RCC 7860 (cell line): ENCODE results near the gene STPG4.
"Not testable (repeated sequence)": the region's sequence is repeated elsewhere in the genome, so short reads cannot be mapped to it uniquely, and the experiment has no call there.

Source experiments
- DNase-seq: peaks from one replicate; pipeline ENCODE4 v3.0.0-alpha.2; 2015; ENCODE audit warnings: low spot score
- FAIRE-seq: peaks from 2 replicates; lab custom pipeline; 2012; peaks lifted over from hg19 to GRCh38; lab: Jason Lieb, UNC

The STPG4 gene, protein sequence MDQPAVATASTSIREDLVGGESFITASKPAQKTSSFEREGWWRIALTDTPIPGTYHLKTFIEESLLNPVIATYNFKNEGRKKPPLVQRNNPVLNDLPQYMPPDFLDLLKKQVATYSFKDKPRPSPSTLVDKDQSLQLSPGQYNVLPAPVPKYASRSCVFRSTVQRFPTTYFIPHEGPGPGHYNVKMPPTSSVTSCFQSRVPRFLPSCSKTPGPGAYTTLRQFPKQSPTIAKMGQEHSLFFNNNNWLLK

DNA sequence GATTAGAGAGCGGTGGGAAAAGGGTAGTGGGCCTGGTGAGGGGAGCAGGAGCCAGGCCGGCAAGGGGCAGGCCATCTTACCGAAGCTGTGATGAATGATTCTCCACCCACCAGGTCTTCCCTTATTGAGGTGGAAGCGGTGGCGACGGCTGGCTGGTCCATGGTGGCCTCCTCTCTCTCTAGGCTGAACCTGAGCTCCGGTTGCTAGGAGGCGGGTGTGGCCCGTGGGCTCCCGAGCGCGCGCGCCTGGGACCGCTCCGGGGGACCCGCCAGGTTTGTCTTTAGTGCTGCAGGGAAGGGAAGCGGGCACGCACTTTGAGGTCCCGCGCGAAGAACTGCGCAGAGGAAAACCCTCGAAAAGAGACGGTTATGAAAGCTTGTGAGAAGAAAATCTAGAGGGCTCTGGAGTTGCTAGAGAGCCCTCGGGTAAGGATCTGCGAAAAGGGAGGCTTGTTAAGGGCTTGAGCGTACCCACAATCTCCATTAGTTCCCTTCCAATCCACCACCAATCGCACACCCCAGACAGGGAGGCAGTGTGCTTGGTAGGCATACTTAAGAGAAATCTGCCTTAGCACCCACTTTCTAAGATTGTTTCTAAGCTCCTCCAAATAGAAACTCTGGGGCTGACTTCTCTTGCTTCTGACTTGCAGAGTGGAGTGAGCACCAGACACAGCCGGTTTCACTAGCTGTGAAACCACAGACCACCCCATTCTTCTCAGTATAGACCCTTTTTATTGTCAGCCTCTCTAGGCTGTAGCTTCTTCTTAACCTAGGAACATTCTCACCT is at the start of gene STPG4:
TSS of gene STPG4 (minus strand) at position 218 of the 786 bp plus-strand sequence. CDS start at position 161, 57 bp downstream.
- FAIRE-seq = no peak

DNA sequence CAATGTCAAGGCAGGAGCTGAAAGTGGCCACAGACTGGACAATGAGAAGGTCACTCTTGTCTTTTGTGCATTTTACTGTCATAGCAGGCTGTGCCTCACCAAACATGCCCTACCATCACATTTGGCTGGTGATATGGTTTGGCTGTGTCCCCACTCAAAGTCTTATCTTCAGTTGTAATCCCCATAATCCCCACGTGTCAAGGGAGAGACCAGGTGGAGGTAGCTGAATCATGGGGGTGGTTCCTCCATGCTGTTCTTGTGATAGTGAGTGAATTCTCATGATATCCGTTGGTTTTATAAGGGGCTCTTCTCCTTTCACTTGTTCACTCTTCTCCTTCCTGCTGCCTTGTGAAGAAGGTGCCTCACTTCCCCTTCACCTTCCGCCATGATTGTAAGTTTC is 49.6 kb upstream of the STPG4 start:
- no peak for DNase-seq
- FAIRE-seq = no peak

More for the DNA sequence above, at the start of gene STPG4:
- DNase-seq = no peak

DNA sequence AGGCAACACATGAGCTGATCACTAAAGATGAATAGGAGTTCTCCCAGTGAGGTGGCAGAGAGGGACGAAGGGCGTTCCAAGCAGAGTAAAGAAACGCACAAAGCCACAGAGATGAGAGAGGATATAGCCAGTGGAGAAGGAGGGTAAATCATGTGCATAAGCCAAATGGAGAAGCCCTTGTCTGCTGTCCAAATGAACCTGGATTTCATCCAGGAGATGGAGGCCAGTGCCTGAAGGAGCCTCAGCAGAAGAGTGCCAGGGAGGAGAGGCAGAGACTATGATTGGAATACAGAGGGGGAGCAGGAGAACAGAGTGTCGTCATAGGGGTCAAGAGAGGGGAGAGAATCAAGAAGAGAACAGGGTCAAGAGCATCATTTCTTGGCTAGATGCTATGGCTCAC is 48.9 kb upstream of the STPG4 start:
- DNase-seq (no peak), FAIRE-seq (no peak)

DNA sequence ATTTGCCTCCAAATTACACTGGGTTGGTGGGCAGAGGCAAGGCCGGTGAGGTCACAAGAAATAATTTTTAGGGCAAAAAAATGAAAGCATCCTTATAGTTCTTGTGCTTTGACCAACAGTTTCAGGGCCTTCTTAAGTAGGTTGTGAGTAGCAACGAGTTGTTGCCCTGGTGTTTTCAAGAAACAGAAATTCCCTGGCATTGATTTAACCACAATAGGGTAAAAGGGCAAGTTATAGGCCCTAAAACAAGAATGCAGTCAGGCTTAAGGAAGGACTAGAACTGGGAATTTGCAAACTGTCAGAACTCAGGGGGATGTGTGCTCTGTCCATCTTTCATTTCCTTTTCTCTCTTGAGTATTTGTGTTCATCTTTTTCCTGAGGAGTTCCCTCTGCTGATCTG is 46.1 kb upstream of the STPG4 start:
- peak; percentile 15 for DNase-seq
- no peak for FAIRE-seq

DNA sequence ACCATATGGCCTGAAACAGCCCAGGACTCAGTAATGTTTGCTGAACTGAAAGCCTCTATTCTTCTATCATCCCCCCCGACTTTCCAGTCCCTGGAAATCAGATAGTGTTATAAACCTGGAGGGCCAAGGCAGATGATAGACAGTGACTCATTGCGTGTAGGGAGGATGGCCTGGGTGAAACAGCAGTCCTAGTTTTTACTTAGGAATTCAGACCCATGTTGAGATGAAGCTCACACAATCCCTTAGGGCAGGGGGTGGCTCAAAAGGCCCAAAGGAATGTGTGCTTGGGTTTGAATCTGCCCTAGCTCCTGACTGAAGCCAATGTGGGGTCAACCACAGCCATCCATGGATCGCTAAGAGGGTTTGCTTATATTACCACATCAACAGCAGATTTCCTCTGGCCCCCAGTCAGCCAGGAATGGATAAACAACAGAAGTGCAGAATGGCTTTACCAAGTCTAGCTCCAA is 43.9 kb upstream of the STPG4 start:
- FAIRE-seq = peak; percentile 20

DNA sequence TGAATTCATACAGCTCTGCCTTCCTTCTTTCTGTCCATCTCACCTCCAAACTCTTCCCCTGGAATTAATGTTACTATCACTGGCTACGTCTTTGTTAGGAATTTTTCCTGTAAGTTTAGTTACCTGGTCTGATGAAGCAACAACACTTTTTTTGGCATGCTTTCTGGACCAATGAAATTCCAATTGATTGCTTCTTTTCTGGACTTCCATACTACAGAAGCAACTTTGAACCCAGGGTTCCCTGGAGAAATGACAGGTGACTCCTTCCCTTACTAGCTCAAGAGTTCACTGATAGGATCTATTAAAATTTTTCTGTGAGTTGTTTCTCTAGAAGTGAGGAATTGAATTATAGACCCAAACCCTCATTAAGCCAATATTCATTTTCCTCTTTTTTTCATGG is 41.4 kb upstream of the STPG4 start:
- DNase-seq = no peak
- FAIRE-seq = no peak

More for the DNA sequence above, 43.9 kb upstream of the STPG4 start:
- DNase-seq = peak; percentile 88

DNA sequence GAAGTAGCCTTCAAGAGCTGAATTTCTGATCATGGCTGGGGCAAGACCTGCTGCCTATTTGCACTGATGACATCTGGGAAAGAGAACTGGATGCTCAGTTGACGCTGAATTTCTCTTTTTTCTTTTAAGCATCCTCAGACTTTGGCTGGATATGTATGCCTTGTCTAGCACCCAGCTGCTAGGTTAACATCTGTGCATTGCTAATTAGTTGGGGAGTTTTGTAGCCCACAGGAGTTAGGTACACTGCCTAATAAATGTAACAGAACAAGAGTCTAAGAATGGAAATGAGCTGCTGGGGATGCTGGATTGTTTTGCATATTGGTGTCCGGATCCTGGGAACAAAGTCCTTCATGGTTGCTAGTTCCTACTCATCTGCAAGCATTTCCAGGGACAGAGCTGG is 40.9 kb upstream of the STPG4 start:
- no peak for FAIRE-seq

DNA sequence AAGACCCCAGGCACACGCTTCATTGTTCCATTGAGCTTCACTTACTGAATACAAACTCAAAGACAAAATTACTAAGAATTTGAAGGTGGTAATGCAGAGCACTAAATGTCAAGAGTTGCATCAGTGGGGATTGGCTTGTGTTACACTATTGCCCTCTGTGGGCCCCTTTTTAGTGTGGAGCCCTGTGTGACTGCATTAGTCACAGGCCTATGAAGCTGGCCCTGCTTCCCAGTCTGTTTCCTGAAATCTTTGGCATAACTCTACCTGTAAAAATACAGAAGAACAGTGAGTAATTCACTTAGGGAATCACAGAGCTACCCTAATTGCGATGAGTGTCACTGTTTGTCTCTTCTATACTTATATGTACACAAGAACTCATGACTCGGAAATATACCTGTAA is 40.0 kb upstream of the STPG4 start:
- FAIRE-seq (no peak), DNase-seq (peak; percentile 42)

More for the DNA sequence above, 40.9 kb upstream of the STPG4 start:
- no peak for DNase-seq

DNA sequence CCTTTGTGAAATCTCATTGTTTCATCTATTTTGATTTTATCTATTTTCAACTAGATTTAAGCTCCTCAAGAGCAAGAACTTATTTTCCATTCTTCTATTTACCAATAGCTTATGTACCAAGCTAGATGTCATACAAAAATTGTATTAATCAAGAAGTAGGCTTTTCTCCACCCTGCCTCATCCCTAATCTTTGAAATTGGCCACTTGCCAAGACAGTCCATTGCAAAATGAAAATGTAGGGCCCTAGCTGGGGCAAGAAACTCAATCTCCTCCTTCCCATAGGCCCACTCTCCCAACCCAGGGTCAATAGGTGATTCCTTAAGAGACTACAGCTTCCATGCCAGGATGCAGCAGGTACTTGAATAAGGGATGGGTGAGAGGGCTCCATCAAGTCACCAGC is 39.3 kb upstream of the STPG4 start:
- DNase-seq (no peak), FAIRE-seq (no peak)

DNA sequence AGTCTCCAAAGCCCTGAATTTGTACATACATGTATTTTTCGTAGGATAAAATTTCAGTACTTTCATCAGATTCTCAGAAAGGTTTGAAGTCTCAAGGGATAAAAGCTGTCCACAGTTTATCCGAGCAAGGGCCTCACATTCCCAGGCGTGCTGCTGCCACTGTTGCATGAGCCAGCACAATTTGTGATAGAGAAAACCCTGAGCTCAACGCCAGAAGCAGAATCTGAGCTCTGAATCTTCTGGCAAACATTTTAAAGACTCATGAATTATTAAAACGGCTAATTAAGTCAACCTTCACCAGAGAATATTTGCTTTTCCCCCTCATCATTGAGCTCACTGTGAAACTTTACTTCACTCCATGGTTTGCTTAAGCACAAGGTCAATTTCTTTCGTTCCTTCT is 38.5 kb upstream of the STPG4 start:
- FAIRE-seq (no peak), DNase-seq (no peak)

DNA sequence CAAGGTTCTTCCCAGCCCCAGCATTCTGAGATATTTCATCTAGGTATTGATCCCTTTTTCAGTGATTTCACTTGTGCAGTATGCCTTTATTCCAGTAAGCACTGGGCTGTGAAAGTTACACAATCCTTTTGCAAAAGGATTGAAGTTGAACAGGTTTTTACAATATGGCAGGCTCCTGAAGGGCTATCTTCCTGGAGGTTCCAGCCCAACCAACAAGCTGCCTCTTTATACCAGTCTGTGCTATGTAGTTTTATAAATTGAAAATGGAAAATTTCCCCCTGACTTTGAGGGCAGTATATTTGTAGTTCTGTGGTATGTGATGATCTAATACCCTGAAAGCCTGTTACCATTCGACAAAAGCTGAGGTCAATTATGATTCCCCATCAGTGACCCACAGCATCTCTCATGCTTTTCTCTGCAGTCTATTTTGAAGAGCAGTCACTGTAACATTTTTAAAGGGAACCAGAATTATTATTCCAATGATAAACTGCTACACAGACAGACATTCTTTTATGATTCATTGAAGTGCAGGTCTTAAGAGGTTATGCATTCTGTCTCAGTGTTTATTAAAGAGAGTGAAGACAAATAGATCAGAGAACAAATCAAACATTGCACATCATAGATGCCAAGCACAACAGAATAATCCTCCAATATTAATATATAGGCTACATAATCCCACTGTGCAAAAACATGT is 35.2 kb upstream of the STPG4 start:
- peak; percentile 76 for FAIRE-seq
- peak; percentile 84 for DNase-seq

DNA sequence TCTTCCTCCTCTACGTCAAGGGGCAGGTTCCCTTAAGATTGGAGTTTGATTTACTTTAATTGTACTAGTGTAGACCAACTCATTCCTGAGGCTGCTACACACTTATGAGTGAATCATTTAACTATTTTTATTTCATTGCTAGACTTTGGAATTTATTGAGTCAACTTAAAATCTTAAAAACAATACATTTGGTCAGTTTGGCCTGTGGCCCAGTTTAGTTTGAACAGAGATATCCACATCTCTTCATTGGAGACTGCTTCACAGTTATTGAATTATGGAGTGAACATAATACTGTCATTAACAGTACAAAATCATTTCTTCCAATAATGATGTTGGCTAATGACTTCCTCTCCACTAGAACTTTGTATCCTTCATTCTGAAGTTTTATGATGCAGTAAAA is 34.5 kb upstream of the STPG4 start:
- DNase-seq = peak; percentile 83
- FAIRE-seq = peak; percentile 83

DNA sequence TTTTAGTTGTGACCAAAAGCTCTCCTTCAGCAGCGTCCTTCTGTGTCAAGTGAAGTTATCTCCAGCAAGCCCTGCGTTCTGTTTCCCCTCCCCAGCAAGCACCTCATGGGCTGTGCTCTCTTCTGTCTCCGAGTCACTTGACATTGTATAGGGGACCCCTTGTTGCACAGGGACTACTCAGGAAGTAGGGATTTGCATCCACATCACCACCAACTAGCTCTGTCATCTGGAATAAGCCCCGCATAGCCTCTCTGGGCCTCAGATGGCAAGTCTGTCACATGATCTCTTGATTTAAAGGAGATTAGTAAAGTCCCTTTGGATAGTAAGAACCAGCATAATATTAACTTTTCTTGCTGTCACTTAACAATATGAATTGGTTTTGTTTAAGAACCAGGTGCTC is 32.0 kb upstream of the STPG4 start:
- FAIRE-seq = no peak
- DNase-seq = no peak

DNA sequence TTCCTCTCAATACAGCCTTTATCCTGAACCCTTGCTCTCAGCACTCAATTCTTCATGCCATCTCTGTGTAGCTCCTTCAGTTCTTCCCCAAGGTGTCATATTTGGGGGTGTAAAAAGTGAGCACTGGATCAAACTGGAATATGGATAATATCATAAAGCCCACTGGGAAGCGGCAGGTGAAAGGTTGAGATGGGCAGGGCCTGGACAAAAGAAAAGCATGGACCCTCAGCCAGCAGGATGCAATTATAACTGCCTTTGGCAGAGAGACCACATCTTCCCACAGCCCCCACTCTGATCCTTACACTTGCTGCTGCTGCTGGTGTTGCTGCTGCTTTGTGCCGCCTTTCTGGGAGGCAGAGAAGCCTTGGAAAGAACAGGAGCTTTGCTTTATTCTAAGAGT is 31.2 kb upstream of the STPG4 start:
- no peak for FAIRE-seq
- no peak for DNase-seq

DNA sequence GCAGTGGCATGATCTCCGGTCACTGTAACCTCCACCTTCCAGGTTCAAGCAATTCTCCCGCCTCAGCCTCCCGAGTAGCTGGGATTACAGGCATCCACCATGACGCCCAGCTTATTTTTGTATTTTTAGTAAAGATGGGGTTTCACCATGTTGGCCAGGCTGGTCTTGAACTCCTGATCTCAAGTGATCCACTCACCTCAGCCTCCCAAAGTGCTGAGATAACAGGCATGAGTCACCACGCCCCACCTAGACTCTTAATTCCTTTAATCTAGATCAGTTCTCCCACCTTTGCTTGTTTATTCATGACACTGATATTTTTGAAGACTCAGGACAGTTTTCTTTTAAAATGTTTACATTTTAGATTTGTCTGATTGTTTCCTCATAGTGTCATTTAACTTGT is 30.0 kb upstream of the STPG4 start:
- not testable (repeated sequence) for DNase-seq, FAIRE-seq

DNA sequence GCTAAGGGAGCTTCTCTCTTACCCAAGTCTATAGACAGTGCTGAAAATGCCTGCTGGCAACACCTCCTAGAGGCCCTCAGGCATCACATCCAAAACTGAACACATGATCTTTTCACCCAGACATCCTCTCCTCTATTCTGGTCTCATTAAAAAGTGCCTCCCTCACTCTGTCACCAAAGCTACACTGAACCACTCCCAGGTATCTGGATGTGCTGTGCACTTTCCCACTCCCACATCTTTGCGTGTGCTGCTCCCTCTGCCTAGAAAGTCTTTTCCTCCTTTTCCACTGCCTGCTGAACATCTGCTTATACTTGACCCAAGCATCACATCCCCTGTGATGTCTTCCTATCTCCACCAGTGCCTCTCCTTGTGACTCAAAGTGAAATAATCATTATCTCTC is 26.1 kb upstream of the STPG4 start:
- FAIRE-seq (no peak), DNase-seq (no peak)

DNA sequence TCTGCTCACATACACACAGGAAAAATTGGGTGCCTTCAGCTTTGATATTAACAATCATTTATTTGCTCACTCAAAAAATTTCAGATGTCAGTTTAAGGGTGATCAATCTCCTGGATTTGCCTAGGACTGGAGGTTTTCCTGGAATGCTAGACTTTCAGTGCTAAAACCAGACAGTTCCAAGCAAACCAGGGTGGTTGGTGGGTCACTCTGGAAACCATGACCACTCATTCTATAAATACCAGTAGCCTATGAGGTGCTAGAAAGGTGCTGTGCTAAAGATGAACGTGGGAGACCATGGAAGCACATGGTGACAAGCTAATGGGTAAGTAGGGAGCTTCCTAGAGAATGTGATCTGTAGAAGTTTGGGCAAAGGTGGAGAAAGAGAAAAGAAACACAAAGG is 25.4 kb upstream of the STPG4 start:
- FAIRE-seq (no peak), DNase-seq (no peak)

DNA sequence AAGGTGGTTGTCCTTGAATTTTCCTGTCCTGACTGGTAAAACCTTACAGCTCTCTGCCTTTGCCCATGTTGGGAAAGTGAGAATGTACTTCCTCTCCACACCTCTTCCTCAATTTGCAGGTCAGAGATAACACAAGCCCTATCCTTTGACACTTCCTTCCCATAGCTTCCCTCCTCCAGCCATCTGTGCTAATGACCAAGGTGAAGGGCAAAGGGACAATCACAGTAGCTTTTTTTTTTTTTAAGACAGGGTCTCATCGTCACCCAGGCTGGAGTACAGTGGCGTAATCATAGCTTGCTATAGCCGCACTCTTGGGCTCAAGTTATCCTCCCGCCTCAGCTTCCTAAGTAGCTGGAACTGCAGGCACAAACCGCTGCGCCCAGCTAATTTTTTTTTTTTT is 24.3 kb upstream of the STPG4 start:
- DNase-seq = no peak
- no peak for FAIRE-seq

DNA sequence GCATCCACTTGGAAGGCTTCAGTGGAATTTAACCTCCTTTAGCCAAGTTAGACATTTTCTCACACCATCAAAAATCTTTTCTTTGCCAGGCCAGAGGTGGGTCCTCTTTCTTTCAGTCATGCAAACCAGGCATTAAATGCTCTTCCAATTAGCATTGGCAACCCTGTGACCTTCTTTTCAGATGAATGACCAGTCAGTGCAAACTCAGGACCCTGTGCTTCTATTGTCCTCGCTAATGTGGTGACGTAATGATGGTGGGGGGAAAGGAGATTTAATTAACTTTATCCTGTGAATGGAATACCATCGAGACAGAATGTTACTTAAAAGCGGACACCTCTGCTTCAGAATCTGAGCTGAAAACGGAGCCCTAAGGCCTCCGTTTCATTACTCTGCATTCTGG is 23.2 kb upstream of the STPG4 start:
- FAIRE-seq = no peak
- no peak for DNase-seq

DNA sequence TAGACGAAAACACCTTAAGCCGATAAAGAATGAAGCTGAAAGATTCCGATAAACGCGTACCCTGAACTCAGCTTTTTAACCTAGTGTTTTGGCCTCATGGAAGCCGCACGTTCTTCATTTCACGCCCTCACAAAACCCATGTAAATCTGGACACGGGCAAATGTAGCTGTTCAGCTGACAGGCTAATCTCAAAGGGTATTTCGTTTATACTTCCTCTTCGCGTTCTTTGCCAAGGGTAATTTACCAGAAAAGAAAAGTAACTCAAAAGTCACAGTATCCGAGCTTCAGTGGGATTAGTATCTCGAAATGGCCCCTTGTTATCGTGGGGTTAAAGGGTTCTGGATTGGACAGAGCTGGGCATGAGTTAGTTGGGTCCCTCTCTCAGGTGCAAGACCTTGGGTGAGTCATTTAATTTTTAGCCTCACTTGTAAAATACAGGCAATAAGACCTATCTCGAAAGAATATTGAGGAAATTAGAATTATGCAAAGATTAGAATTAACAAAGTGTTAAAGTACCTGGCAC is 22.0 kb upstream of the STPG4 start:
- no peak for FAIRE-seq
- DNase-seq = no peak

DNA sequence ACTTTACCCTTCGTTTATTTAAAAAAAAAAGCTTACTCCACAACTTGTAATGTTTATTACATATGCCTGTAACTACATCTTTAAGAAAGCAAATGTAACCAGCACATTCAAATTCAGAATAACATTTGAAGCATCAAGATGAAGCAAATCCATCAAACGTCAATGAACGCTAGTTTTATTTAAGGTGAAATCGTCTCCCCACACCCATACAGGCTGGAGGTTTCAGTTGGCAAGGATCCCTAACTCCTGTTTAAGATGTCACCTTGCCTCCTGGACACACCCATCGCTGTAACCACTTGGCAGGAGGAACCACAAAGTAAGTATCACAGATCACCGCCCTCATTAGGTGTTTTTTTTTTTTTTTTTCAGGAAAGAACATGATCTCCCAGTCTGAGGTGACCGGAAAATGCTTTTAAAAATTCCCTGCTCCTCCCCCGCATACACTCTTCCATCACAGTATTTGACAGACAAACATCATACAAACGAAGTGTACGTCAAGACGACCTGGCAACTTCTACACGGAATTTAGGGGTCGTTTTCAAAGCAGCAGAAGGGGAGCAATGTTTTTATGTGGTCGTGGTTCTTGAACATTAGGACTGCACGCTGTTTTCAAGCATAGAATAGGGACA is 19.7 kb upstream of the STPG4 start:
- FAIRE-seq (no peak), DNase-seq (peak; percentile 60)
